Kidney (tissue), 14 donors: ENCODE results near the gene CAPNS1. TPM values are rescaled to one million over a fixed set of nuclear protein-coding genes. Genes with fewer than 3 reads are reported as not detected.
"Not testable (repeated sequence)": the region's sequence is repeated elsewhere in the genome, so short reads cannot be mapped to it uniquely, and the experiment has no call there.

Source experiments
- DNase-seq, 5 donors: peaks; one replicate each; pipeline ENCODE4 v3.0.0-alpha.2; 2013 to 2020
- FAIRE-seq: peaks from 2 replicates; lab custom pipeline; 2012; peaks lifted over from hg19 to GRCh38; lab: Jason Lieb, UNC
- H3K27ac ChIP-seq, 2 donors: one replicate each; pipeline ENCODE4 v1.7.0; 2013; ENCODE audit warnings: low read depth in 2 of 2, low read length in 2 of 2, inconsistent platforms in 1 of 2
- H3K27me3 ChIP-seq: one replicate; pipeline ENCODE4 v1.7.1; 2013; ENCODE audit warnings: low read length, inconsistent platforms; ENCODE audit not compliant: control insufficient read depth, insufficient read depth
- H3K36me3 ChIP-seq, 3 donors: one replicate each; pipeline versions ENCODE4 v1.7.0 to v1.7.1; 2013; ENCODE audit warnings: low read length in 3 of 3, control low read depth in 1 of 3, inconsistent platforms in 1 of 3; ENCODE audit not compliant: insufficient read depth in 3 of 3, control insufficient read depth in 2 of 3
- H3K4me1 ChIP-seq, 3 donors: one replicate each; pipeline versions ENCODE4 v1.7.0 to v1.7.1; 2013; ENCODE audit warnings: low read length in 3 of 3, inconsistent platforms in 1 of 3, low read depth in 1 of 3; ENCODE audit not compliant: control insufficient read depth in 2 of 3, insufficient read depth in 2 of 3
- H3K4me3 ChIP-seq, 3 donors: one replicate each; pipeline versions ENCODE4 v1.7.0 to v1.8.1; 2013; ENCODE audit warnings: low read length in 3 of 3, control low read depth in 1 of 3, inconsistent platforms in 1 of 3
- H3K9ac ChIP-seq, 3 donors: one replicate each; pipeline versions ENCODE4 v1.7.0 to v1.7.1; 2013; ENCODE audit warnings: low read length in 3 of 3, control low read depth in 1 of 3, inconsistent platforms in 1 of 3
- H3K9me3 ChIP-seq, 3 donors: one replicate each; pipeline versions ENCODE4 v1.7.0 to v1.7.1; 2013; ENCODE audit warnings: low read length in 3 of 3, control low read depth in 1 of 3, inconsistent platforms in 1 of 3; ENCODE audit not compliant: control insufficient read depth in 2 of 3, insufficient read depth in 1 of 3
- intact Hi-C: fragments of 100-400 bp; cut with DNase I; formaldehyde crosslinking; loops from one replicate; pipeline ENCODE4 v1.11.1; 2022
- polyA plus RNA-seq: library from polyadenylated mRNA; stranded (reverse); fragments of 350-450 nt; fragmentation: Illumina TruSeq; extraction: RNeasy Lipid Tissue Mini Kit (QIAGEN cat#74804); gene quantifications from one replicate; pipeline ENCODE4 v1.2.3, GENCODE V29; 2014; ENCODE audit warnings: low read depth, low replicate concordance; ENCODE audit not compliant: insufficient read depth
- total RNA-seq: library from RNA; stranded (reverse); fragmentation: NEBNext Ultra II Directional; extraction: Animal tissue kit (Norgen Biotek cat#: 25700); gene quantifications from one replicate; pipeline ENCODE4 v1.2.1, GENCODE V29; 2021
- TF ChIP-seq, protein P1 (sequence below): IDR thresholded peaks from 3 replicates; pipeline ENCODE4 v1.5.1; 2012; ENCODE audit warnings: mild to moderate bottlenecking, moderate library complexity, borderline replicate concordance; ENCODE audit not compliant: insufficient read depth; ENCODE audit errors: extremely low read depth
- donor health status: control.
- donor health status: control.
- donor health status: control.
- donor health status: control.
- donor health status: control.
- donor health status: DM: yes; HTN: yes; CAD: no.
- donor health status: Normal renal cell carcinoma (clear cell type).

The CAPNS1 gene
- total and polyA plus RNA-seq, 2 donors from 2014 or later, result 861 to 1,098 TPM

DNA sequence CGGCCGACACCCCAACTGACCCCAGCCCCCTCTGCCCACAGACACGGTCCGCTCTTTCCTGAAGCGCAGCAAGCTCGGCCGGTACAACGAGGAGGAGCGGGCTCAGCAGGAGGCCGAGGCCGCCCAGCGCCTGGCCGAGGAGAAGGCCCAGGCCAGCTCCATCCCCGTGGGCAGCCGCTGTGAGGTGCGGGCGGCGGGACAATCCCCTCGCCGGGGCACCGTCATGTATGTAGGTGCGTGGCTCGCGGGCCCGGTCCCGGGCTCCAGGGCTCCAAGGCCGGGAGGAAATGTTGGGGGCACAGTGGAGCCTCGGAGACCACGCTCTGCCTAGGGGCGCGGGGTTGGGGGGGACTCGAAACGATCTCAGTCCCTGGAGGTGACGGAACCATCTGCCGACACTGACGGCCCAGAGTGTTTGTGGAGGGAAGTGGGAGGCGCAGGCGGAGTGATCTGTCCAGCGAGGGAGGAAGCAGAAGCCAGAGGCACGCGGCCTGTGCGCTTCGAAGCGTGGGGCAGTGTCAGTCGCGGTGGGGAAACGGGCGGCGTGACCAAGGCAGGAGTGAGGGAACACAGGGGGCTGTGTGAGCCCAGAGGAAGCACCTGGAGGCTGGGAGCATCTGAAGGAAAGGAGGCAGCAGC is 18.3 kb upstream of the CAPNS1 start:
- peaks cover 3 to 24% (median 17%) of the 10 kb centered on the region in 3 donors for H3K36me3 ChIP-seq
- H3K4me1 ChIP-seq, result peaks cover 0 to under 1% (median 0%) of the 10 kb centered on the region in 3 donors
- intact Hi-C loops, result loop anchor here (5.0 kb wide), 1 partner anchor 51 kb away; no protein-coding TSS in a partner anchor
- FAIRE-seq (no peak), DNase-seq (no peak)
- no peak overlapping the region for H3K9ac ChIP-seq
- TF ChIP-seq, protein P1, sequence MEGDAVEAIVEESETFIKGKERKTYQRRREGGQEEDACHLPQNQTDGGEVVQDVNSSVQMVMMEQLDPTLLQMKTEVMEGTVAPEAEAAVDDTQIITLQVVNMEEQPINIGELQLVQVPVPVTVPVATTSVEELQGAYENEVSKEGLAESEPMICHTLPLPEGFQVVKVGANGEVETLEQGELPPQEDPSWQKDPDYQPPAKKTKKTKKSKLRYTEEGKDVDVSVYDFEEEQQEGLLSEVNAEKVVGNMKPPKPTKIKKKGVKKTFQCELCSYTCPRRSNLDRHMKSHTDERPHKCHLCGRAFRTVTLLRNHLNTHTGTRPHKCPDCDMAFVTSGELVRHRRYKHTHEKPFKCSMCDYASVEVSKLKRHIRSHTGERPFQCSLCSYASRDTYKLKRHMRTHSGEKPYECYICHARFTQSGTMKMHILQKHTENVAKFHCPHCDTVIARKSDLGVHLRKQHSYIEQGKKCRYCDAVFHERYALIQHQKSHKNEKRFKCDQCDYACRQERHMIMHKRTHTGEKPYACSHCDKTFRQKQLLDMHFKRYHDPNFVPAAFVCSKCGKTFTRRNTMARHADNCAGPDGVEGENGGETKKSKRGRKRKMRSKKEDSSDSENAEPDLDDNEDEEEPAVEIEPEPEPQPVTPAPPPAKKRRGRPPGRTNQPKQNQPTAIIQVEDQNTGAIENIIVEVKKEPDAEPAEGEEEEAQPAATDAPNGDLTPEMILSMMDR, result no peak
- H3K27me3 ChIP-seq, result no peaks in the 10 kb centered on the region
- H3K4me3 ChIP-seq, result no peak overlapping the region
- no peaks in the 10 kb centered on the region for H3K9me3 ChIP-seq
- no peak overlapping the region for H3K27ac ChIP-seq

DNA sequence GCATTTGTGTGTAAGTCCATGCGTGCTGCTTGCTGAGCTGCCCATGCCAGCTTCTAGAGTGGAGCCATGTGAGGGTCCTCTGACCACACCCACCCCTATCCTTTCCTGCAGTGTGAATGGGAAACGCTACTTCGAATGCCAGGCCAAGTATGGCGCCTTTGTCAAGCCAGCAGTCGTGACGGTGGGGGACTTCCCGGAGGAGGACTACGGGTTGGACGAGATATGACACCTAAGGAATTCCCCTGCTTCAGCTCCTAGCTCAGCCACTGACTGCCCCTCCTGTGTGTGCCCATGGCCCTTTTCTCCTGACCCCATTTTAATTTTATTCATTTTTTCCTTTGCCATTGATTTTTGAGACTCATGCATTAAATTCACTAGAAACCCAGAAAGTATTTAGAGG is 14.3 kb upstream of the CAPNS1 start:
- TF ChIP-seq, protein P1, result no peak
- DNase-seq (no peak), FAIRE-seq (no peak)
- Histone ChIP-seq H3K9me3 (no peaks in the 10 kb centered on the region), H3K4me1 (peaks cover 0 to 9% (median 4%) of the 10 kb centered on the region in 3 donors), H3K36me3 (peaks cover 0 to 13% (median 9%) of the 10 kb centered on the region in 3 donors), H3K4me3 (no peak overlapping the region), H3K27me3 (no peaks in the 10 kb centered on the region), H3K27ac (no peak overlapping the region), H3K9ac (no peak overlapping the region)
- intact Hi-C loops, result no loop called here

DNA sequence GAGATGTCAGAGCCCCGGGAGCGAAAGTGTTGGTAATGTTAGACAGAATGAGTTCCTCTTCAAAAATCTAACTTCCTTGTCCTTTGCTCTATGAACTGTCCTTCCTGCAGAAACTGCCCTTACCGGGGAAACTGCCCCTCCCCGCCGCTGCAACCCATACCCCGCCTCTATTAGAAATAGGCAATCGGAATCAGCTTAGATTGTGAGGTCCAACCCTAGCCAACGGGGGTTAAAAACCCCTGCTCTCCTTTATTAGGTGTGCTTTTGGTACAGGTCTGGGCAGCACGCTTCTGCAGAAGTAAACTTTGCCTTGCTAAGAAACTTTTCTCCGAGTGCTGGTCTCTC is 11.5 kb upstream of the CAPNS1 start:
- DNase-seq, result no peak
- peak overlapping the region; percentile 86 to 89 for H3K27ac ChIP-seq
- H3K27me3 ChIP-seq, result no peaks in the 10 kb centered on the region
- intact Hi-C loops, result no loop called here
- peak overlapping the region; percentile 62 to 75 (median 71) for H3K4me3 ChIP-seq
- H3K9ac ChIP-seq, result peak overlapping the region; percentile 28 to 73 (median 73)
- no peaks in the 10 kb centered on the region for H3K9me3 ChIP-seq
- peaks cover 0 to 13% (median 8%) of the 10 kb centered on the region in 3 donors for H3K36me3 ChIP-seq
- TF ChIP-seq, protein P1, result no peak
- FAIRE-seq, result no peak
- H3K4me1 ChIP-seq, result peaks cover 0 to 9% (median 4%) of the 10 kb centered on the region in 3 donors

DNA sequence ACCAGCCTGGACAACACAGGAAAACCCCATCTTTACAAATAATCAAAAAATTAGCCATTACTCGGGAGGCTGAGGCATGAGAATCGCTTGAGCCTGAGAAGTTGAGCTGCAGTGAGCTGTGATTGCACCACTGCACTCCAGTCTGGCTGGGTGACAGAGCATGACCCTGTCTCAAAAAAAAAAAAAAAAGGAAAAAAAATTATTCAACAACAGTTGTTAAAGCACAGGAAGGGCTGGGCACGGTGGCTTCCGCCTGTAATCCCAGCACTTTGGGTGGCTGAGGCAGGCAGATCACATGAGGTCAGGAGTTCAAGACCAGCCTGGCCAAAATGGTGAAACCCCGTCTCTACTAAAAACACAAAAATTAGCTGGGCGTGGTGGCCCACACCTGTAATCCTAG is 8.6 kb upstream of the CAPNS1 start:
- H3K4me3 ChIP-seq, DNase-seq, H3K4me1 ChIP-seq, H3K36me3 ChIP-seq, FAIRE-seq, H3K27ac ChIP-seq, H3K27me3 ChIP-seq, H3K9me3 ChIP-seq, intact Hi-C loops, H3K9ac ChIP-seq: not testable (repeated sequence)

DNA sequence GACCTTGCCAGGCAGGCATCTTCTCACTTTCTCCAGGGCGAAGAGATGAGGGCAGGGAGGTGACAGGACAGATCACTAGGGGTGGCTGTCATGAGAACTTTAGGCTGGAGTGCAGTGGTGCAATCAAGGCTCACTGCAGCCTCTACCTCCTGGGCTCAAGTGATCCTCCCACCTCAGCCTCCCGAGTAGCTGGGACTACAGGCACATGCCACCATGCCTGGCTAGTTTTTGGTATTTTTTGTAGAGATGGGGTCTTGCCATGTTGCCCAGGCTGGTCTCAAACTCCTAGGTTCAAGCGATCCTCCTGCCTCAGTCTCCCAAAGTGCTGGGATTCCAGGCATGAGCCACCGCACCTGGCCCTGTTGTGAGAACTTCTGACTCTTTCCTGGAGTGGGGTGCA is 5.0 kb upstream of the CAPNS1 start:
- DNase-seq, H3K9me3 ChIP-seq, H3K4me3 ChIP-seq, H3K4me1 ChIP-seq, H3K27me3 ChIP-seq, H3K9ac ChIP-seq, intact Hi-C loops, H3K27ac ChIP-seq, FAIRE-seq, H3K36me3 ChIP-seq: not testable (repeated sequence)
